Activated naive CD4-positive, alpha-beta T cell treated with anti-CD3 and anti-CD28 coated beads for 36 hours (primary cell): Measurements from ENCODE around the gene CDH6. TPM values are rescaled to one million over a fixed set of nuclear protein-coding genes. Genes with fewer than 3 reads are reported as not detected.

Experiments
- CTCF ChIA-PET: fragments of 350-600 bp; sonication (Branson Sonifier 250); formaldehyde crosslinking; loops from one replicate; lab custom pipeline; 2021; ENCODE audit warnings: antibody characterized with exemption; lab: Charles Lee
- DNase-seq: peaks from one replicate; pipeline ENCODE4 v3.0.0-alpha.2; 2020
- H3K27ac Mint-ChIP-seq: one replicate; pipeline ENCODE4 v1.8.0; 2021; ENCODE audit warnings: mild to moderate bottlenecking, mixed read lengths
- H3K27me3 Mint-ChIP-seq: one replicate; pipeline ENCODE4 v1.8.0; 2021; ENCODE audit warnings: low read depth, mixed read lengths
- H3K36me3 Mint-ChIP-seq: one replicate; pipeline ENCODE4 v1.8.0; 2021; ENCODE audit warnings: low read depth, mixed read lengths
- H3K4me1 Mint-ChIP-seq: one replicate; pipeline ENCODE4 v1.8.0; 2021; ENCODE audit warnings: low read depth, mixed read lengths
- H3K4me3 Mint-ChIP-seq: one replicate; pipeline ENCODE4 v1.8.0; 2021; ENCODE audit warnings: mild to moderate bottlenecking, moderate library complexity, mixed read lengths
- H3K9me3 Mint-ChIP-seq: one replicate; pipeline ENCODE4 v1.8.0; 2021; ENCODE audit warnings: mixed read lengths
- intact Hi-C: fragments of 100-400 bp; cut with micrococcal nuclease; formaldehyde crosslinking; loops from one replicate; pipeline ENCODE4 v1.15.1; 2023
- total RNA-seq, 2 experiments: library from RNA; stranded (reverse); gene quantifications; one replicate each; pipeline ENCODE4 v1.2.3, GENCODE V29; 2021

Gene CDH6
- total RNA-seq, 2 experiments from 2014 or later = not detected

DNA sequence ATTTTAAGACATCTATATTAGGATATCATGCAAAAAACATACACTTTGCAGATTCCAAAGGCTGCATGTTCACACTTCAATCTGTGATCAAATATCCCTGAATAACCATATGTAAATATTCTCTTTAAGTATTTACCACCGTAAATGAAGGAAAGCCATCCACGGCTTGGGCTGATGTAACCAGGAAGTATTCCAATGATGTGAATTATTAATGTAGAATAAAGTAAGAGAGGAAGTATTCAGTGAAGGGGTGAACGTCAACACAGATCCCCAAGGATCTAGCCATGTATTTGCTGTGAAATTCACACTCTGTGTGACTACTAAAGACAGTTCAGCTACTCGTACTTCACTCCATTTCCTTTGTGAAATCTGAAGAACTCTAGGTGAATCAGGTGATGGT is 75.2 kb downstream of the CDH6 start:
- CTCF ChIA-PET = no interaction called here
- Mint-ChIP-seq H3K4me3 (no peak overlapping the region), H3K9me3 (no peaks in the 10 kb centered on the region), H3K27me3 (no peaks in the 10 kb centered on the region), H3K27ac (no peak overlapping the region), H3K4me1 (no peaks in the 10 kb centered on the region), H3K36me3 (no peaks in the 10 kb centered on the region)
- intact Hi-C loops = no loop called here
- no peak for DNase-seq

DNA sequence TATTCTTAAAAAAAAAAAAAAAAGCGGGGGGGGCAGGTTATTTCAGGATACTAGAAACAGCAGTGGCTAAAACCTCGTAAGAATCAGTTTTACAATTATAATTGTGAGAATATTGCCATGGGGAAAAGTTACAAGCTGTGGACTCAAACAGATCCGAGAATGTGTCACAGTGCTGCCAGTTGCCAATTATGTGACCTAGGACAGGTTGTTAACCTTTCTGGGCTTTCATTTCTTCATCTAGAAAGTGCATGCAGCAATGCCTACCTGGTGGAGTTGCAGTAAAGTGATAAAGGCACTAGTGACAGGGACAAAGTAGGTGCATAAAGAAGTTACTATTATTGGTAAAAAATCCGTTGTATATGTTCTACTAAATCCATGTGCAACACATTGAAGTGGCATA is 75.8 kb downstream of the CDH6 start:
- Mint-ChIP-seq H3K27me3 (no peaks in the 10 kb centered on the region), H3K27ac (no peak overlapping the region), H3K9me3 (no peaks in the 10 kb centered on the region), H3K4me1 (no peaks in the 10 kb centered on the region), H3K4me3 (no peak overlapping the region), H3K36me3 (no peaks in the 10 kb centered on the region)
- CTCF ChIA-PET = interaction anchor here (0.6 to 1.1 kb wide), 3 partner anchors 34 to 205 kb away, joined by 3 read pairs; no protein-coding TSS in a partner anchor
- DNase-seq = no peak
- intact Hi-C loops = no loop called here

- Mint-ChIP-seq H3K36me3 (no peaks in the 10 kb centered on the region), H3K4me3 (no peak overlapping the region), H3K4me1 (no peaks in the 10 kb centered on the region), H3K27me3 (no peaks in the 10 kb centered on the region), H3K27ac (no peak overlapping the region), H3K9me3 (no peaks in the 10 kb centered on the region)
- no peak for DNase-seq
- CTCF ChIA-PET = interaction anchor here (0.6 to 1.1 kb wide), 2 partner anchors 35 to 56 kb away, joined by 3 read pairs; no protein-coding TSS in a partner anchor
- intact Hi-C loops = no loop called here
Measured at GRCh38 chr5:31270396-31270795, 76.9 kb downstream of the CDH6 start.

DNA sequence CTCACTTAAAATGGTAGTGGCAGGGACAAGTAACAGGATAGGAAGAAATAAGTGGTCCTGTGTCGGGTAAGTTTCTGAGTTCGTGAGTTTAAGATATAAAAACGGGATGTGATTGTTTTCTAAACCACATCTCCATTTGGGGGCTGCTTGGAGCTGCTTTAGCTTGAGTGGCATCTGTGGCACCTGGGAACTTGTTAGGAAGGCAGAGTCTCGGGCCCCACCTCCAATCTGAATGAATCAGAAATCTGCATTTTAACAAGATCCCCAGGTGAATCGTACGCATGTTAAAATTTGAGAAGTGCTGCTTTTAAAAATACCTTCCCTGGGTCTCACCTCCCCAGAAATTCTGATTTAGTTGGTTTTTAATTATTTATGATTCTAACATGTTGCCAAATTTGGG is 78.1 kb downstream of the CDH6 start:
- Mint-ChIP-seq H3K4me1 (no peaks in the 10 kb centered on the region), H3K36me3 (no peaks in the 10 kb centered on the region), H3K27ac (no peak overlapping the region), H3K4me3 (no peak overlapping the region), H3K9me3 (no peaks in the 10 kb centered on the region), H3K27me3 (no peaks in the 10 kb centered on the region)
- DNase-seq = no peak
- intact Hi-C loops = no loop called here
- CTCF ChIA-PET = interaction anchor here (0.6 kb wide), 1 partner anchor 486 kb away, joined by 3 read pairs; no protein-coding TSS in a partner anchor

DNA sequence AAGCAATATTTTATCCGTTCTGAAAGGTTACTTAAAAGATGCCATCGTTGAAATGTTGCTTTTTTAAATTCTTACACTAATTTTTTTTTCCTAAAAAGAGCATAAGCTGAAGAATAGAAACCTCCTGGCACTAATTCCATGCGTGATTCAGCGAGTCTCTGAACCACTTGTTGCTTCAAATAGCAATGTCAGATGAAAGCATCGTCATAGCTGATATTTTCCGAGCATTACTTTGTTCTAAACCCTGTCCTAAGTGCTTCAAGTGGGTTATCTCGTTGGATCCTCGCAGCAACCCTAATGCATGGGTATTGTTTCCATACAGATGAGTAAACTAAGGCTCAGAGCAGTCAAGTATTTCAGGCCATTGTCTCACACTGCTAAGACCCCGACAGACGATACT is 79.7 kb downstream of the CDH6 start:
- no peak overlapping the region for H3K4me3 Mint-ChIP-seq
- H3K27me3 Mint-ChIP-seq = no peaks in the 10 kb centered on the region
- no peak for DNase-seq
- no peaks in the 10 kb centered on the region for H3K36me3 Mint-ChIP-seq
- CTCF ChIA-PET = no interaction called here
- no peaks in the 10 kb centered on the region for H3K4me1 Mint-ChIP-seq
- no peaks in the 10 kb centered on the region for H3K9me3 Mint-ChIP-seq
- intact Hi-C loops = no loop called here
- no peak overlapping the region for H3K27ac Mint-ChIP-seq

DNA sequence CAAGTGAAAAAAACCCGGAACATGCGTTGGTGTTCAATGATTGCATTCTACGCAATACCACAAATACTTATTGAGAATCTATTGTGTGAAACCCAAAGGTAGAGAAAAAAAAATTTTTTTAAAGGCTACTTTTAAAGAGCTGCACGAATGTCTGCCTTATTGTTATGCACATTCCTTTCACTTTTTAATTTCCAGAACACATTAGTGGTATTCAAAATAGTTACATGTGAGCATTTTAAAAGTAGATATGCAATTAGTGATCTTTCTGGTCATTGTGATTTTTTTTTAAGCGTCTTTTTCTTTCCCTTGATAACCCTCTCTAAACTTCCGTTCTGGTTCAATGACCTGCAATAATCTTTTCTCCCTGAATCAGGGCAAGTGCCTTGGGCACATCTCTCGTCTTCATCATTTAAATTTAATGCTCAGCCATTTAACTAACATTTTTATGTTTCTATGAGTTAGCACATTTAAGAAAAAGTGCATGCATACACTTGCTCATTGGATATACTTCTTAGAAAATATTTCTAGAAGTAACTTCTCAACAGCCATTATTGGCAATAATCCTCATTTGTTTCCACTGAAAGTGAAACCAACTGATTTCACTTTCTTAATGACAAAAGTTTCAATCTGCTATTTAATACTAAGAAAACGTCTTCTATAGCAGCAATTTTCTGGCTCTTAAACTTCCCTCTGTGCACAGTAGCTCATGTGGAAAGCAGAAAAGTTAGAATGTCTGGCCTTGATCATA is 80.3 kb downstream of the CDH6 start:
- no peaks in the 10 kb centered on the region for H3K27me3 Mint-ChIP-seq
- no peaks in the 10 kb centered on the region for H3K9me3 Mint-ChIP-seq
- intact Hi-C loops = no loop called here
- DNase-seq = no peak
- H3K27ac Mint-ChIP-seq = no peak overlapping the region
- CTCF ChIA-PET = no interaction called here
- H3K4me1 Mint-ChIP-seq = no peaks in the 10 kb centered on the region
- no peak overlapping the region for H3K4me3 Mint-ChIP-seq
- no peaks in the 10 kb centered on the region for H3K36me3 Mint-ChIP-seq

GRCh38 chr5:31280210-31280609 is 86.7 kb downstream of the CDH6 start:
- H3K9me3 Mint-ChIP-seq = no peaks in the 10 kb centered on the region
- CTCF ChIA-PET = no interaction called here

DNA sequence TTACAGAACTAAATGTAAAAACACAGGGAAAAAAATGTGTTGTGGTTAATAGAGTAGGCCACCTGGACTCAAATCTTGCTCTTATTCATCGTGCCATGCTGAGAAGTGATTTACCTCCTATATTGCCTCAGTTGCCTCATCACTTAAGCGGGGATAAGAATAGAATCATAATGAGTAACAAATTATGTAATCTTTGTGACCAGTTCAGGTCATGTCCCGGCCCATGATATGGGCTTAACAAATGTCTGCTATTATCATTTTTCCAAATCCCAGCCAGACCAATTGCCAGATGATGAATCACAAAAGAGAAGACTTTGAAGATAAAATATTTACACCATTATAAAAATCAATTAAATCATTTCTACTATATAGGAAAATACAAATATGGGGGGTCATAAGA is 89.8 kb downstream of the CDH6 start:
- H3K27me3 Mint-ChIP-seq = no peaks in the 10 kb centered on the region
- DNase-seq = no peak
- H3K36me3 Mint-ChIP-seq = no peaks in the 10 kb centered on the region
- no peak overlapping the region for H3K4me3 Mint-ChIP-seq
- no peak overlapping the region for H3K27ac Mint-ChIP-seq
- no peaks in the 10 kb centered on the region for H3K9me3 Mint-ChIP-seq
- intact Hi-C loops = no loop called here
- no peaks in the 10 kb centered on the region for H3K4me1 Mint-ChIP-seq
- CTCF ChIA-PET = no interaction called here

More at GRCh38 chr5:31280210-31280609, 86.7 kb downstream of the CDH6 start:
- intact Hi-C loops = no loop called here
- H3K27me3 Mint-ChIP-seq = no peaks in the 10 kb centered on the region
- no peak for DNase-seq
- no peaks in the 10 kb centered on the region for H3K36me3 Mint-ChIP-seq
- no peaks in the 10 kb centered on the region for H3K4me1 Mint-ChIP-seq
- no peak overlapping the region for H3K4me3 Mint-ChIP-seq
- H3K27ac Mint-ChIP-seq = no peak overlapping the region

DNA sequence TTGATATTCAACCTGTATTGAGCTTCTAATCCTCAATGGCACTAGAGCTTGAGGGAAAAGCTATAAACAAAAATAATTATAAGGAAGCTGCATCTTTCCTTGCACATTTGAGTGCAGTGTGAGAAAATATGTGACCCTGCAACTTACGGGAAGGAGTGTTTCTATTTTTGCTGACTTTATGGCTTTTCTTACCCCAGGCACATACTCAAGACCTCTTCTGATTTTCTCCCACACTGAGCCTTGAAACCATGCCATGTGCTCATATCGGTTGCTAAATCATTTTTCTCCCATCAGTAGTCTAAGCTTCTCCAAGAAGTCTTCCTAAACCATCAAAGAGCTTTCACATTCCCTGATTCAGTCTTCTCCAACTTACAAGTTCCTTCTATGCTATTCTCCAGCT is 91.5 kb downstream of the CDH6 start:
- Mint-ChIP-seq H3K4me3 (no peak overlapping the region), H3K4me1 (no peaks in the 10 kb centered on the region), H3K27me3 (no peaks in the 10 kb centered on the region), H3K9me3 (no peaks in the 10 kb centered on the region), H3K36me3 (no peaks in the 10 kb centered on the region), H3K27ac (no peak overlapping the region)
- intact Hi-C loops = no loop called here
- CTCF ChIA-PET = no interaction called here
- DNase-seq = no peak

GRCh38 chr5:31287985-31288384 is 94.5 kb downstream of the CDH6 start:
- Mint-ChIP-seq H3K27ac (no peak overlapping the region), H3K36me3 (no peaks in the 10 kb centered on the region), H3K4me3 (no peak overlapping the region), H3K27me3 (no peaks in the 10 kb centered on the region), H3K9me3 (no peaks in the 10 kb centered on the region), H3K4me1 (no peaks in the 10 kb centered on the region)
- intact Hi-C loops = no loop called here
- DNase-seq = no peak
- CTCF ChIA-PET = no interaction called here

GRCh38 chr5:31289429-31289828 is 95.9 kb downstream of the CDH6 start:
- DNase-seq = no peak
- no peaks in the 10 kb centered on the region for H3K27me3 Mint-ChIP-seq
- intact Hi-C loops = no loop called here

GRCh38 chr5:31291323-31291854 is 97.9 kb downstream of the CDH6 start:
- Mint-ChIP-seq H3K4me1 (no peaks in the 10 kb centered on the region), H3K36me3 (no peaks in the 10 kb centered on the region), H3K9me3 (no peaks in the 10 kb centered on the region), H3K27me3 (no peaks in the 10 kb centered on the region), H3K4me3 (no peak overlapping the region), H3K27ac (no peak overlapping the region)
- CTCF ChIA-PET = no interaction called here
- no peak for DNase-seq
- intact Hi-C loops = no loop called here

More at GRCh38 chr5:31289429-31289828, 95.9 kb downstream of the CDH6 start:
- Mint-ChIP-seq H3K9me3 (no peaks in the 10 kb centered on the region), H3K4me3 (no peak overlapping the region), H3K4me1 (no peaks in the 10 kb centered on the region), H3K36me3 (no peaks in the 10 kb centered on the region), H3K27ac (no peak overlapping the region)
- CTCF ChIA-PET = no interaction called here

- Mint-ChIP-seq H3K27me3 (no peaks in the 10 kb centered on the region), H3K27ac (no peak overlapping the region), H3K4me3 (no peak overlapping the region), H3K36me3 (no peaks in the 10 kb centered on the region), H3K9me3 (no peaks in the 10 kb centered on the region), H3K4me1 (no peaks in the 10 kb centered on the region)
- intact Hi-C loops = no loop called here
- CTCF ChIA-PET = no interaction called here
- DNase-seq = no peak
Measured at GRCh38 chr5:31300501-31300900, 107.0 kb downstream of the CDH6 start.
